HG02885 (cell line): ENCODE results near the gene MME.
"Not testable (repeated sequence)": the region's sequence is repeated elsewhere in the genome, so short reads cannot be mapped to it uniquely, and the experiment has no call there.

ENCODE experiments used
- ATAC-seq: cut with Tn5 transposase; IDR thresholded peaks from one replicate; pipeline ENCODE4 v1.9.1; 2021; ENCODE audit warnings: mild to moderate bottlenecking; ENCODE audit not compliant: unreplicated experiment, poor library complexity

MME gene

DNA sequence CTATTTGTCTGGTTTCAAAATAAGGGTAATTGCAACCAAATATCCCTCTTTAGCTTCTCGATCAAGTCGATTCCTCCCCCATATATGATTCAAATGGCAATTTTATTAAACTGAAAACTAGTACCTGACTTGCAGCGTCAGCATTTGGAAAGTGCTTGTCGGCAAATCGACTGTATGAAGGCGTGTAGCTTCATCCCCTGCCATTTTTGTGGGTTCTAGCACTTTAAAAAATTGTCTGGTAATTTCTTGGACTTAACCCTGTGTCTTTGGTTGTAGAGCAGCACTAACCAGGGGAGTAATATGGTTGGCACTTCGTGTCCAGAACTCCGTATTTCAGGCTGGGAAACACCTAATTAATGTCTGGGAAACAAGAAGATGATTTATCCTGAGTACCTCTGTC lies 573 bp downstream of the MME start:
- ATAC-seq: no peak

GRCh38 chr3:155083313-155083905 lies 3.3 kb downstream of the MME start:
- ATAC-seq: no peak

GRCh38 chr3:155084567-155084966 lies 4.4 kb downstream of the MME start:
- ATAC-seq: no peak

GRCh38 chr3:155086051-155086450 lies 5.9 kb downstream of the MME start:
- no peak for ATAC-seq

GRCh38 chr3:155088706-155089345 lies 8.7 kb downstream of the MME start:
- ATAC-seq: no peak

GRCh38 chr3:155089495-155089894 lies 9.4 kb downstream of the MME start:
- ATAC-seq: no peak

- ATAC-seq: no peak
Measured at GRCh38 chr3:155093261-155093660, 13.1 kb downstream of the MME start.

- ATAC-seq: no peak
Measured at GRCh38 chr3:155096303-155097008, 16.3 kb downstream of the MME start.

GRCh38 chr3:155097009-155097349 lies 16.9 kb downstream of the MME start:
- no peak for ATAC-seq

GRCh38 chr3:155101398-155101797 lies 21.3 kb downstream of the MME start:
- ATAC-seq: no peak

DNA sequence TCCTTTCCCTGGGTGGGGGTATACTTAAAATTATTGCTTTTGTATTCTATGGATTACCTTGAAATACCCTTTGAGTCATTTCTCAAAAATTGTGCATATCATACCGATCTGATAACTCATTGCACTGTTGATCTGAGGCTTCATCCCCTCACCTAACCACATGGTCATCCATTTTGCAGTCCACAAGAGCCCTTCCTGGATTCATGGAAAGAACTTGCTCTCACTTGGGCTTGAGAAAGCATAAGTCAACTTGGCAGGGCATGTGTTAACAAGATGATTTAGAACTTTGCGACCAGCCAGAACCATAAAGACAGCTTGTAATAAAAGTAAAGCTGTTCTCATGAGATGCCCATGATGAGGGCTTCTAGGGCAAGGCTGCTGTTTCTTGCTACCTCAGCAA lies 22.2 kb downstream of the MME start:
- ATAC-seq: no peak

GRCh38 chr3:155103686-155104085 lies 23.6 kb downstream of the MME start:
- ATAC-seq: no peak

DNA sequence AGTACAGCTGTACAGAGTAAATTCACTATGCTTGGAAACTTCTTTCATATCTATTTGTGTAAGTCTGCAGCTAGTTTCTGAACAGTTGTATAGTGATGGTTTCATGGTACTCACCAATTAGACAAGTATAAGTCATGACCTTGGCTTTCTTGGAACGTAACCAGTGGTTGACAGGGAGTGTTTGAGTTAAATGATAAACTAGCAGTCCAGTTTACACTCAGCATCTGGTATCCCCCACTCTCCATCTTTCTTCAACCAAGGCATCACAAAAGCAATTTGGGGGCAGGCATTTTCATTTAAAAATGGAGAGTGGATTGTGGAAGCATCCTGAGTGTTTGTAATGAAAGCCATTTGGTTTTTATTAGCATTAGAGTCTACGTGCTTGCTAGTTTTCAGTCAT lies 26.0 kb downstream of the MME start:
- ATAC-seq: no peak

DNA sequence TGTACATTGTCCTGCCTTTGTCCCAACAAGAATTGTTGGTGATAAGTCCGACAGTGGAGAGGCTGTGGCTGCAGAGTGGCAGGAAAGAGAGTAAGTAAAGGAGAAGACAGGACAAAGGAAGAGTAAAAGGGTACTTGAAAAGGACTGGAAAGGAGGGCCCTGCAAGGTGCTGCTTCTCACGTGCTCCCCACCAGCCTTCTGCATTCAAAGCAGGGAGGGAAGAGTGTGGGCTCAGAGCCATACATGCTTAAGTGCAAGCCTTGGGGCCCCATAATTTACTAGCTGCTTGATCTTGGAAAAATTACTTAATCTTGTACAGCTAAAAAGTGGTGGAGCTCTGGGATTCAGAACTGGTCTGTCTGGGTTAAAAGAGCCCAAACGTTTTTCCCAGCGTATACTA lies 29.9 kb downstream of the MME start:
- no peak for ATAC-seq

GRCh38 chr3:155110996-155111901 lies 31.1 kb downstream of the MME start:
- ATAC-seq: no peak

DNA sequence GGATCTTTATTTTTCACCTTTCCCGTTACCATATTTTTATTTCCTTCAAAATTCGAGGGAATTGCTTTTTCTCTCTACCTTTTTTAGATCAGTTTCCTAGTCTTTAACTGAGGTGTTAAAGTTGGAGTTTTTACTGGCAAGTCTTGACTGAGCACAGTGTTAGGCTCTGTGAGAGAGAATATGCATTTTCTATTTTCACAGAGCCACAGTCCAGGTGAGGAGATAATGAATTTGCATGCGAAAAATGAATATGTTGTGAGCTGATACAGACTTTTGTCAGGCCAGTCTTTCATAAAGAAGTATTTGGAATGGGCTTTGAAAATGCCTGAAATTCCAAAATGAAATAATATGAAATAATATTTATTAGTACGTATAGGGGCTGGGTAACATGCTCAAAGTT lies 31.9 kb downstream of the MME start:
- ATAC-seq: no peak

GRCh38 chr3:155112661-155113389 lies 32.7 kb downstream of the MME start:
- no peak for ATAC-seq

DNA sequence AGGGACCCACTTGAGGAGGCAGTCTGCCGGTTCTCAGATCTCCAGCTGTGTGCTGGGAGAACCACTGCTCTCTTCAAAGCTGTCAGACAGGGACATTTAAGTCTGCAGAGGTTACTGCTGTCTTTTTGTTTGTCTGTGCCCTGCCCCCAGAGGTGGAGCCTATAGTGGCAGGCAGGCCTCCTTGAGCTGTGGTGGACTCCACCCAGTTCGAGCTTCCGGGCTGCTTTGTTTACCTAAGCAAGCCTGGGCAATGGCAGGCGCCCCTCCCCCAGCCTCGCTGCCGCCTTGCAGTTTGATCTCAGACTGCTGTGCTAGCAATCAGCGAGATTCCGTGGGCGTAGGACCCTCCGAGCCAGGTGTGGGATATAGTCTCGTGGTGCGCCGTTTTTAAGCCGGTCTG lies 44.6 kb downstream of the MME start:
- ATAC-seq: not testable (repeated sequence)

DNA sequence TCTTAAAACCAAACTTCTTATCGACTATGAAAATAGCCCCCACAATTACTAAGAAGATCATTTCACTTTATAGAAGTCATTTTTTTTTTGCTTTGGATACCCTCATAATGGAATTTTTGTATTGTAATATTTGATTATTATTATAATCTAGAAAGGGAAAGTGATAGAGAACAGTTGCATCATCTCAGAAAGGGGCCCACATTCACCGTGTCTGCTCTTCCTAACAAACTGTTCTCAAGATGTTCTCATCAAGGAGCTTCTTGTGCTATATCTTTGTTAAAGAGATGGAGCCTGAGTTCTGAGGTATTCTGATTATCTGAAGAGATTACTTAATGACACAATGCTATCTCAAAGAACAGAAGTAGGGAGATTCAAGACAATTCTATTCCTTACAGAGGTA lies 49.3 kb downstream of the MME start:
- ATAC-seq: no peak

GRCh38 chr3:155130001-155130400 lies 49.9 kb downstream of the MME start:
- no peak for ATAC-seq
